Thymus (tissue), 11 donors: ENCODE measurements around the gene ADGRG1. TPM values are rescaled to one million over a fixed set of nuclear protein-coding genes. Genes with fewer than 3 reads are reported as not detected.

Experiments used
- DNase-seq, 9 donors: peaks; one replicate each; pipeline ENCODE4 v3.0.0-alpha.2; 2013; ENCODE audit warnings: low spot score in 9 of 9, low read depth in 6 of 9, missing footprints in 1 of 9
- H3K27ac ChIP-seq, 2 donors: one replicate each; pipeline ENCODE4 v1.5.1; 2013; ENCODE audit warnings: control low read depth in 1 of 2, low read depth in 1 of 2, low read length in 1 of 2, mild to moderate bottlenecking in 1 of 2, moderate library complexity in 1 of 2
- H3K27me3 ChIP-seq, 2 donors: one replicate each; pipeline ENCODE4 v1.5.1; 2013; ENCODE audit warnings: low read length in 1 of 2; ENCODE audit not compliant: control insufficient read depth in 2 of 2, insufficient read depth in 1 of 2
- H3K36me3 ChIP-seq, 2 donors: one replicate each; pipeline ENCODE4 v1.5.1; 2013; ENCODE audit warnings: low read length in 1 of 2, mild to moderate bottlenecking in 1 of 2, moderate library complexity in 1 of 2; ENCODE audit not compliant: control insufficient read depth in 2 of 2, insufficient read depth in 2 of 2
- H3K4me1 ChIP-seq, 2 donors: one replicate each; pipeline ENCODE4 v1.5.1; 2013; ENCODE audit warnings: low read length in 2 of 2; ENCODE audit not compliant: control insufficient read depth in 2 of 2, insufficient read depth in 2 of 2
- H3K4me3 ChIP-seq, 2 donors: one replicate each; pipeline ENCODE4 v1.5.1; 2013; ENCODE audit warnings: low read length in 2 of 2, control low read depth in 1 of 2, mild to moderate bottlenecking in 1 of 2
- H3K9me3 ChIP-seq, 2 donors: one replicate each; pipeline ENCODE4 v1.5.1; 2013; ENCODE audit warnings: low read length in 1 of 2, mild to moderate bottlenecking in 1 of 2; ENCODE audit not compliant: control insufficient read depth in 2 of 2, insufficient read depth in 1 of 2
- WGBS: extraction: QIAGEN DNeasy Blood & Tissue Kit; methylation state at CpG from one replicate; pipeline ENCODE4 v1.1.7; 2013; 5-methylcytosine and 5-hydroxymethylcytosine counted together
- polyA plus RNA-seq: library from polyadenylated mRNA; stranded (reverse); fragments of 200-250 nt; gene quantifications from one replicate; pipeline ENCODE4 v1.2.3, GENCODE V29; 2013
- total RNA-seq: library from RNA; stranded (reverse); fragments of 120-200 nt; gene quantifications from one replicate; pipeline ENCODE4 v1.2.4, GENCODE V29; 2013
- donor health status: healthy.

ADGRG1 gene
- total and polyA plus RNA-seq, 2 donors, result 5.1 to 15.7 TPM

DNA sequence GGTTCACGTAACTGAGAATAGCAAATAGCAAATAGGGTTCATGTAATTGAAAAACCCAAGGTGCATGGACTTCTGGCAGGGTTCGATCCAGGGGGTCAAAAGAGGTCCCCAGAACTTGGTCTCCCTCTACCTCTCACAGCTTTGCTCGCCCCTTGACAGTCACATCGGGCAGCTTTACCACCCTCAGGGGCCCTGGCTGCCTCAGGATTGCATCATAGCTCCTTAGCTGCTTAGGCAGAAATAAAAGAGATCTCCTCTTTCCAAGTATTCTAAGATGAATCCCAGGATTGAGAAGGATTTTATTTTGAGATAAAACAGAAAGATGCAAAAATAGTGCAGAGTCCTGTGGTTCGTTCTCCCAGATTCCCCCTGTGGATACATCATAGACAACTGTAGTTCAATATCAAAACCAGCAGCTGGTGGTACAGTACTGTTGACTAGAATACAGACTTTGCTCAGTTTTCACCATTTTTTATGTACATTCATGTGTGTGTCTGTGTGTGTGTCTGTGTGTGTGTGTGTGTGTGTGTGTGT lies 52.5 kb downstream of the ADGRG1 start:
- Histone ChIP-seq H3K27me3 (no peaks in the 10 kb centered on the region), H3K4me1 (peaks cover 0 to 3% of the 10 kb centered on the region in 2 donors), H3K9me3 (peaks cover 0 to 9% of the 10 kb centered on the region in 2 donors), H3K27ac (no peak overlapping the region), H3K36me3 (no peaks in the 10 kb centered on the region), H3K4me3 (no peak overlapping the region)
- 84% methylated on average over 5 of the region's 5 CpGs for WGBS
- no peak for DNase-seq

DNA sequence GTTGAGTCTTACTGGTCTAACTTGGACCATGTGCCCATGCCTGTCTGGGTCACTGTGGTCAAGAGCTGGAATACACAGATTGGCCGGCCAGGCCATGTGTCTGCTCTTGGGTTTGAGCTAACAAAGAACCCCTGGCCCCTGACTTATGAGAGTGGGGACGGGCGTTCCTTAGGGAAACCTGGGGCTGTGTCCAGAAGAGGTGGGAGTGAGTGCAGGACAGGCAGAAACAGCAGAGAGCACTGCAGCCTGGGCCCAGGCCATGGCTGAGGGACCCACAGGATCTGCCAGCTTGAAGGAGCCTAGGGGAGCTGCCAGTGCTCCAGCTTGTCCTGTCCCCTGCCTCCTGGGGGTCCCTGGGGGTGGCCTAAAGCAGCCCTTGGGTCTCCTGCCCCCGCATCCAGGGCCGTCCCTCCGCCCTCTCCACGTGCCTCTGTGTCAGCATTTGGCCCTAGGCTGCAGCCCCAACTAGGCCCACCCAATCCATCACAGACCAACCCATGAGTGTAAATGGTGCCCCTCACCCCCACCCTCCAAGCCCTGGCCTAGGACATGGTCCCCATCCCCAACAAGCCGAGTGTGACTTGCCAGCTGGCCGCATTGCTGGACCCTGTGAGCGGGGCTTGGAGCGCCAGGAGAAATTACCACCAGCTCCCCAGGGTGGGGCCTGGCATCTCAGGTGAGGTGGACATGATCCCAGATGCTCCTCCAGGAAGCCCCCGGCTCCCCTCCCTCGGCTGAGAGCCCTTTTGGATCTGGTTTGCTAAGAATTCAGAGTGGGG lies 53.7 kb downstream of the ADGRG1 start:
- H3K36me3 ChIP-seq, result no peaks in the 10 kb centered on the region
- H3K4me1 ChIP-seq, result peaks cover 0 to 3% of the 10 kb centered on the region in 2 donors
- WGBS, result 96% methylated on average over 13 of the region's 13 CpGs

DNA sequence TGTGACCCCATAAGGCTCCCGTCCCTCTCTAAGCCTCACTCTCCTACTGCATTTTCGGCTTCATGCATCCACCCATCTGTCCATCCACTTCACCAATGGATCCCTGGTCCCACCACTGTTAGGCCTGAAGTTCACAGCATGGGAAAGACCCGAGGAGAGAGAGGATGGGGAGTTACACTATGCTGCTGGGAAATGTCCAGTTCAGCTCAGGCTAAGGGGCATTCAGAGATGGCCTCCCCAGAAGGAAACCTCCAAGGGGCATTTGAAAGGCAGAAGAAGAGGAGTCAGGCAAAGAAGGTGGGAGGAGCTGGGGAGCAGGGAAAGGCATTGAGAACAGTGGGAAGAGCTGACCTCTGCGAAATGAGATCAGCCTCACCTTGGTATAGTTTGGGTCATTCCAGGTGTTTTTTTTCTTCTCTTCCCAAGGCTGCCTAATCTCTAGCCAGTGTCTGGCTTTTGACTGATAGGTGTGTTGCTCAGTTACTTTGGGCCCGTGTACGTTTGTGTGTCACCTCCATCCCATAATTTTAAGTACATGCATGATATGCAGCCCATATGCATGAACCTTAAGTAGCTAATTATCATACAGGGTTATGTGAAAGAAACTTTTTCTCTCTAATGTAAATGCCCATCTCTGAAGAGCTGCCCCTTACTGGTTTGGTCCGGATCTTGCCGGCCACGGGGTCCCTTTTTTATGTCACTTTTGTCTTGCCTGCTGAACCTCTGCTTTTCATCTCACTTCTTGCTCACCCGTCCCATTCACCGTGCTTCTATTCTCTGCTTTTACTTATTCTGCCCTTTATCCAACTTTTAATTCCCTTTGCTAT lies 54.6 kb downstream of the ADGRG1 start:
- peaks cover 0 to 5% of the 10 kb centered on the region in 2 donors for H3K4me1 ChIP-seq
- no peak overlapping the region for H3K27ac ChIP-seq
- H3K4me3 ChIP-seq, result no peak overlapping the region
- no peak for DNase-seq
- H3K9me3 ChIP-seq, result peaks cover 0 to 9% of the 10 kb centered on the region in 2 donors
- no peaks in the 10 kb centered on the region for H3K27me3 ChIP-seq
- 96% methylated on average over 11 of the region's 11 CpGs for WGBS
- no peaks in the 10 kb centered on the region for H3K36me3 ChIP-seq

More for the DNA sequence above, 53.7 kb downstream of the ADGRG1 start:
- peaks cover 0 to 9% of the 10 kb centered on the region in 2 donors for H3K9me3 ChIP-seq
- no peak overlapping the region for H3K4me3 ChIP-seq
- no peak for DNase-seq
- no peak overlapping the region for H3K27ac ChIP-seq
- no peaks in the 10 kb centered on the region for H3K27me3 ChIP-seq

DNA sequence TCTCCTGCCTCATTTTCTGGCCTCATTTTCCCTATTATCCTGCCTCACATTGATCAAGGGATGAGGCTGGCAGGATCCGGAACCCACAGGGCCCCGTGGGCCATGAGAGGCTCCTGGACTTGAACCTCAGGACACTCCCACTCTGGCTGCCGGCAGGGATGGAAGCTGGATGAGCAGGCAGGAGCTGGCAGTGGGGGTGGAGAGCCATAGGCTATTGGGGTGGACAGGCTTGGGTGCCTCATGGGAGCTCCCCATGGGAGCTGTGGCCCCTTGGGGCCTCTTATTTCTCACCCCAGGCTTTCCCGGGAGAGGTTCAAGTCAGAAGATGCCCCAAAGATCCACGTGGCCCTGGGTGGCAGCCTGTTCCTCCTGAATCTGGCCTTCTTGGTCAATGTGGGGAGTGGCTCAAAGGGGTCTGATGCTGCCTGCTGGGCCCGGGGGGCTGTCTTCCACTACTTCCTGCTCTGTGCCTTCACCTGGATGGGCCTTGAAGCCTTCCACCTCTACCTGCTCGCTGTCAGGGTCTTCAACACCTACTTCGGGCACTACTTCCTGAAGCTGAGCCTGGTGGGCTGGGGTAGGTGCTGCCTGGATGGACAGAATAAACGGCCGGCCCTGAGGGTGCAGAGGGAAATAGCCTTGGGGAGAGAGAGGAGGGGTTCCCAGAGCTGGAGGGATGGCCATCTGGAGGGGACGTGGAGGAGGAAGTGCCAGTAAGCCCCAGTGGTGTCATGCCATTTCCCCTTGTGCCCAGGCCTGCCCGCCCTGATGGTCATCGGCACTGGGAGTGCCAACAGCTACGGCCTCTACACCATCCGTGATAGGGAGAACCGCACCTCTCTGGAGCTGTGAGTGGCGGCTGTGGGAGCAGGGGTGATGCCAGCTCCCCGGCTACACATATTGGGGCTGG lies 55.5 kb downstream of the ADGRG1 start:
- H3K36me3 ChIP-seq, result no peaks in the 10 kb centered on the region
- peaks cover 0 to 14% of the 10 kb centered on the region in 2 donors for H3K4me1 ChIP-seq
- H3K4me3 ChIP-seq, result no peak overlapping the region
- no peak overlapping the region for H3K27ac ChIP-seq
- H3K27me3 ChIP-seq, result no peaks in the 10 kb centered on the region
- peaks cover 0 to 9% of the 10 kb centered on the region in 2 donors for H3K9me3 ChIP-seq
- DNase-seq, result no peak
- WGBS, result 96% methylated on average over 18 of the region's 18 CpGs

DNA sequence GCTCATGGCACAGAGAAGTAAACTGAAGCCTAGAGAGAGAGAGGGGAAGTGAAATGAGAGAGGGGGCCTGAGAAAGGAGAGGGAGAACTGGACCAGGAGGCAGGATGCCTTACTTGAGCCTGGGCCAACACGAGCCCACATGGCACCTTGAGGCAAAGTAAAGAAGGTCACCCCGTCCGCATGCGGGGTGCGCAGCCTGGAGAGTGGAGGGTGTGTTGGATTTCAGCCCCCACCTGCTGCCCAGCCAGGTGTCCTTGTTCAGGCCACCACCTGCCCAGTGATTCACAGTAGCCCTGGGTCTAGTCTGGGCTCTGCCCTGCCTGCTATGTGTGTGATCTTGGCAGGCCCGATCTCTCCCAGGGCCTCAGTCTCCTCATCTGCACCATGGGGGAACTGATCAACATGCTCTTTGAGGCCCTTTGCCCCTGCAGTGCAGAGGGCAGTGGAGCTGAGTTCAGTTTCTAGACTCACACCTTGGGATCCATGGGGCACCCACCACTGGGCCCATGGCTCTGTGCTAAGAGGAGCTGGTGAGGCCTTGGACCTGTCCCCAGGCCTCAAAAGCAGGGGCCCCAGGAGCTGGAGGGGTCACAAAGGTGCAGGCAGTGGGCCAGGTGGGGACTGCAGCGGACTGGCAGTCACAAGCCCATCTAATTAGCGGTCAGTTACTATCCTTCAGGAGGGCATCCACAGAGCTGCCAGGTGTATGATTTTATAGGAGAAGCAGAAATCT lies 56.4 kb downstream of the ADGRG1 start:
- Histone ChIP-seq H3K4me1 (peaks cover 4 to 20% of the 10 kb centered on the region in 2 donors), H3K9me3 (peaks cover 0 to 10% of the 10 kb centered on the region in 2 donors), H3K36me3 (no peaks in the 10 kb centered on the region), H3K4me3 (no peak overlapping the region), H3K27me3 (no peaks in the 10 kb centered on the region), H3K27ac (no peak overlapping the region)
- 98% methylated on average over 8 of the region's 8 CpGs for WGBS
- DNase-seq, result no peak

DNA sequence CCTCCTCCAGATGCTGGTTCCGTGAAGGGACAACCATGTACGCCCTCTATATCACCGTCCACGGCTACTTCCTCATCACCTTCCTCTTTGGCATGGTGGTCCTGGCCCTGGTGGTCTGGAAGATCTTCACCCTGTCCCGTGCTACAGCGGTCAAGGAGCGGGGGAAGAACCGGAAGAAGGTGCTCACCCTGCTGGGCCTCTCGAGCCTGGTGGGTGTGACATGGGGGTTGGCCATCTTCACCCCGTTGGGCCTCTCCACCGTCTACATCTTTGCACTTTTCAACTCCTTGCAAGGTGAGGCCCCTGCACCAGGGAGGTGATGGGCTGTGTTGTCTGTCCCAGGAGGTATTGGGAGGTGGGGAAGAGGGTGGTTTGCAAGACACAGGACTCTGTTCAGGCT lies 57.2 kb downstream of the ADGRG1 start:
- H3K36me3 ChIP-seq, result no peaks in the 10 kb centered on the region
- no peak overlapping the region for H3K27ac ChIP-seq
- peaks cover 0 to 10% of the 10 kb centered on the region in 2 donors for H3K9me3 ChIP-seq
- peaks cover 11 to 28% of the 10 kb centered on the region in 2 donors for H3K4me1 ChIP-seq
- H3K27me3 ChIP-seq, result no peaks in the 10 kb centered on the region
- no peak overlapping the region for H3K4me3 ChIP-seq
- no peak for DNase-seq
- 96% methylated on average over 11 of the region's 11 CpGs for WGBS

DNA sequence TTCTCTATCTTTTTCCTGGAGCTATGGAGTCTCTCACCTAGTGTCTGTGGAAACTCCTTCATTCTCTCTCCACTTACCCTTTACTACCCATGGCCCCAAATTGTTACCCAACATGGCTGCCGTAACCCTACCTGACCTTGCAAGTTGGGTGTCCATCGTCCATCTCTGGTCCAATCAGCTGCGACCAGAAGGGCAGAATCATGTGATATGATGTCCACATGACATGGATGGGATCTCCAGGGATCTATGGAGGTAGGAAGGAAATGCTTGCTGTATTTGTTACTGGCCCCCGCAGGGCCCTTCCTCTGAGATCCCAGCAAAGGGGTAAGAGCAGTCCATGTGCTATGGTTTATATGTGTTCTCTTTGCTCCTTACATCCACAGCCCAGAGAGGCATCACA lies 58.1 kb downstream of the ADGRG1 start:
- no peak for DNase-seq
- Histone ChIP-seq H3K4me3 (no peak overlapping the region), H3K4me1 (peaks cover 11 to 35% of the 10 kb centered on the region in 2 donors), H3K27me3 (no peaks in the 10 kb centered on the region), H3K9me3 (peaks cover 0 to 10% of the 10 kb centered on the region in 2 donors), H3K27ac (no peak overlapping the region), H3K36me3 (no peaks in the 10 kb centered on the region)
- WGBS, result 96% methylated on average over 4 of the region's 4 CpGs

DNA sequence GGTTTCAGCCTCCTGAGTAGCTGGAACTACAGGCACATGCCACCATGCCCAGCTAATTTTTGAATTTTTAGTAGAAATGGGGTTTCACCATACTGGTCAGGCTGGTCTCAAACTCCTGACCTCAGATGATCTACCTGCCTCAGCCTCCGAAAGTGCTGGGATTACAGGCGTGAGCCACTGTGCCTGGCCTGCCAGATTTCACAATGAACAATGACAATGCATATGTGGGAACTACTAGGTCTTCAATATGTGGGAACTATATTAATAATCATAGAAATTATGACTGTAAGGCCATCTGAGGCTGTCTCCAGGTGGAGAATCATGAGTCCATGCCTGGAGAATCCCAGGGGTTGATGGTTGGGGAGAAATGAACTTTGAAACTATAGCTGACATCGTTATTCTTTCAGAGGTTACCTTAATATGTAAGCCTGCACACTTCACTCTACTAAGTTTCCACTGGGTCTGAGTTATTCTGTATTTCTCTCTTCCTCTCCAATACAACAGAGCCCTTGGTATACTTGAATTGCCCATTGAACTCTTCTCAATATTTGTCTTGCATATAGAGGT lies 59.0 kb downstream of the ADGRG1 start:
- DNase-seq, result no peak
- Histone ChIP-seq H3K4me1 (peaks cover 11 to 35% of the 10 kb centered on the region in 2 donors), H3K4me3 (no peak overlapping the region), H3K9me3 (peaks cover 0 to 10% of the 10 kb centered on the region in 2 donors), H3K27ac (peak overlapping the region in 1 of 2 donors; percentile 7), H3K36me3 (no peaks in the 10 kb centered on the region), H3K27me3 (no peaks in the 10 kb centered on the region)
- 93% methylated on average over 3 of the region's 3 CpGs for WGBS
